Loucy (cell line): ENCODE measurements around the gene DZANK1.
A peak's percentile ranks its signal among the peaks of the same experiment; 100 is the strongest.

Experiments
- H2AFZ ChIP-seq: fragments of 200-600 bp; sonication (generic); 2 replicates; pipeline ENCODE4 v1.6.0; 2016; ENCODE audit warnings: antibody characterized with exemption, mild to moderate bottlenecking, low read length, moderate library complexity
- H3F3A ChIP-seq: fragments of 200-600 bp; 2 replicates; pipeline ENCODE4 v1.6.0; 2016; ENCODE audit warnings: antibody characterized with exemption, low read depth, mild to moderate bottlenecking
- H3K27me3 ChIP-seq: fragments of 200-600 bp; sonication (generic); 2 replicates; pipeline ENCODE4 v1.6.1; 2014; ENCODE audit warnings: low read length, mild to moderate bottlenecking; ENCODE audit not compliant: insufficient read depth, poor library complexity, severe bottlenecking
- H3K36me3 ChIP-seq: fragments of 200-600 bp; sonication (generic); 2 replicates; pipeline ENCODE4 v1.6.1; 2016; ENCODE audit warnings: low read length; ENCODE audit not compliant: insufficient read depth
- H3K4me1 ChIP-seq: fragments of 200-600 bp; sonication (generic); 2 replicates; pipeline ENCODE4 v1.5.1; 2014; ENCODE audit warnings: low read length, mild to moderate bottlenecking; ENCODE audit not compliant: insufficient read depth, poor library complexity, severe bottlenecking
- H3K4me2 ChIP-seq: fragments of 200-600 bp; sonication (generic); 2 replicates; pipeline ENCODE4 v1.6.0; 2014; ENCODE audit warnings: antibody characterized with exemption, low read length, low read depth, mild to moderate bottlenecking; ENCODE audit not compliant: poor library complexity, severe bottlenecking
- H3K4me3 ChIP-seq: fragments of 200-600 bp; sonication (generic); 2 replicates; pipeline ENCODE4 v1.5.1; 2014; ENCODE audit warnings: low read length, mild to moderate bottlenecking, mixed read lengths; ENCODE audit not compliant: poor library complexity, severe bottlenecking
- H3K79me2 ChIP-seq: fragments of 200-600 bp; sonication (generic); 2 replicates; pipeline ENCODE4 v1.6.1; 2014; ENCODE audit warnings: low read length; ENCODE audit not compliant: insufficient read depth
- H3K9ac ChIP-seq: fragments of 200-600 bp; sonication (generic); 2 replicates; pipeline ENCODE4 v1.6.0; 2014; ENCODE audit warnings: mild to moderate bottlenecking, low read depth, low read length, moderate library complexity; ENCODE audit not compliant: poor library complexity, severe bottlenecking
- H3K9me2 ChIP-seq: fragments of 200-600 bp; sonication (generic); replicated peaks from 2 replicates; pipeline ENCODE4 v1.6.1; 2016; ENCODE audit warnings: low read depth, low read length, mixed read lengths
- H3K9me3 ChIP-seq: fragments of 200-600 bp; sonication (generic); 2 replicates; pipeline ENCODE4 v1.6.1; 2014; ENCODE audit warnings: mild to moderate bottlenecking, antibody characterized with exemption, low read length, low read depth; ENCODE audit not compliant: insufficient read depth
- H4K20me1 ChIP-seq: fragments of 200-600 bp; sonication (generic); 2 replicates; pipeline ENCODE4 v1.6.0; 2014; ENCODE audit warnings: antibody characterized with exemption, low read length, mild to moderate bottlenecking; ENCODE audit not compliant: insufficient read depth, poor library complexity, severe bottlenecking
- EZH2phosphoT487 ChIP-seq: fragments of 200-600 bp; IDR thresholded peaks from 2 replicates; pipeline ENCODE4 v1.6.1; 2018; ENCODE audit warnings: antibody characterized with exemption, mild to moderate bottlenecking, moderate library complexity, borderline replicate concordance
- TF ChIP-seq, protein P1 (sequence below): fragments of 200-600 bp; sonication (generic); conservative IDR thresholded peaks from 2 replicates; pipeline ENCODE4 v1.5.1; 2014; ENCODE audit warnings: mild to moderate bottlenecking, antibody characterized with exemption, low read length

Gene DZANK1

DNA sequence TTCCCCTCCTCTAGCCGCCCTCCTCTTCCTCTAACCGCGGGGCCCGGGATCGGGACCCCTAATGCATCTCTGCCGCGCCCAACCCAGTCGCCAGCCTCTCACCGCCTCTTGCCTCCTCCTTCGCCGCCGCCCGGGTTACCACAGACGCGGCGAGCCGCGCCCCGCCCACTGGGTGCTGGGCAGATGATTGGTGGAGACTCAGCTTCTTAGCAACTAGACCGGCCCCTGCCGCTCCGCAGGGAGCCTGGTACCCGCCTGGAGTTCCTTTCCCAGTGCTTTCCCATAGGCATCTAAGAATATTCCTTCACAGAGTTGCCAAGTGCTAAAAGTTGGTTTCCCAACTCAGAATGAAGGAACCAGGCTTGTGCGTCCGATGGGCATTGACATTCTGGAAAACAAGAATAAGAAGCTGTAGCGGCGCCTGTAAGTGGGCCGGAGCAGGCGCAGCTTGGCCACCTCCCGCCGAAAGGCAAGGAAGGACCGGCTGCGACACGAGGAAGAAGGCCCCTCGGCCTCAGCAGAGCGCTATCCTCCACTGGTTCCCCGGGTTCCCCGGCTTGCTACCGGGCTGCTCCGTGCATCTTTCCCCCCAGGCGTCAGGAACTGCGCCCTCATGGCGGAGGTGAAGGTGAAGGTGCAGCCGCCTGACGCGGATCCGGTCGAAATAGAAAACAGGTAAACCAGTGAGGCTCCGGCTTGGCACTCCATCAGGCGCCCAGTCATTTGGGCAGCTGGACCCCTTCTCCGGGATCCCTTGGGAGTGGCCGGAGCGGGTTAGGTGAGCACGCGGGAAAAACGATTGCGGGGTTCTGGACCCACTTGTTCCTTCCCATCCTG lies at the start of gene DZANK1, which contains the start of gene POLR3F:
Gene DZANK1 (minus strand): TSS at position 137 of the 837 bp plus-strand sequence. CDS start 1,672 bp downstream, outside the sequence.
Gene POLR3F (plus strand): TSS at position 497 of the 837 bp plus-strand sequence. CDS start 117 bp downstream, at position 614.
- no peaks in the 10 kb centered on the region for H3K27me3 ChIP-seq
- H3K9me3 ChIP-seq: no peaks in the 10 kb centered on the region
- peak within 1 kb of the TSS; percentile 85 for H2AFZ ChIP-seq
- H3K4me2 ChIP-seq: peak within 1 kb of the TSS; percentile 84
- H3K9me2 ChIP-seq: no peaks in the 10 kb centered on the region
- H3K4me1 ChIP-seq: peaks cover 10% of the 10 kb centered on the region
- H3K4me3 ChIP-seq: peak within 1 kb of the TSS; percentile 94
- peak within 1 kb of the TSS; percentile 85 for H3K9ac ChIP-seq
- no peaks in the 10 kb centered on the region for H3F3A ChIP-seq
- TF ChIP-seq, protein P1, sequence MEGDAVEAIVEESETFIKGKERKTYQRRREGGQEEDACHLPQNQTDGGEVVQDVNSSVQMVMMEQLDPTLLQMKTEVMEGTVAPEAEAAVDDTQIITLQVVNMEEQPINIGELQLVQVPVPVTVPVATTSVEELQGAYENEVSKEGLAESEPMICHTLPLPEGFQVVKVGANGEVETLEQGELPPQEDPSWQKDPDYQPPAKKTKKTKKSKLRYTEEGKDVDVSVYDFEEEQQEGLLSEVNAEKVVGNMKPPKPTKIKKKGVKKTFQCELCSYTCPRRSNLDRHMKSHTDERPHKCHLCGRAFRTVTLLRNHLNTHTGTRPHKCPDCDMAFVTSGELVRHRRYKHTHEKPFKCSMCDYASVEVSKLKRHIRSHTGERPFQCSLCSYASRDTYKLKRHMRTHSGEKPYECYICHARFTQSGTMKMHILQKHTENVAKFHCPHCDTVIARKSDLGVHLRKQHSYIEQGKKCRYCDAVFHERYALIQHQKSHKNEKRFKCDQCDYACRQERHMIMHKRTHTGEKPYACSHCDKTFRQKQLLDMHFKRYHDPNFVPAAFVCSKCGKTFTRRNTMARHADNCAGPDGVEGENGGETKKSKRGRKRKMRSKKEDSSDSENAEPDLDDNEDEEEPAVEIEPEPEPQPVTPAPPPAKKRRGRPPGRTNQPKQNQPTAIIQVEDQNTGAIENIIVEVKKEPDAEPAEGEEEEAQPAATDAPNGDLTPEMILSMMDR: no peak
- TF ChIP-seq EZH2phosphoT487: no peak
- no peaks in the 10 kb centered on the region for H3K36me3 ChIP-seq
- peaks cover 21% of the 10 kb centered on the region for H3K79me2 ChIP-seq
- peaks cover 3% of the 10 kb centered on the region for H4K20me1 ChIP-seq

DNA sequence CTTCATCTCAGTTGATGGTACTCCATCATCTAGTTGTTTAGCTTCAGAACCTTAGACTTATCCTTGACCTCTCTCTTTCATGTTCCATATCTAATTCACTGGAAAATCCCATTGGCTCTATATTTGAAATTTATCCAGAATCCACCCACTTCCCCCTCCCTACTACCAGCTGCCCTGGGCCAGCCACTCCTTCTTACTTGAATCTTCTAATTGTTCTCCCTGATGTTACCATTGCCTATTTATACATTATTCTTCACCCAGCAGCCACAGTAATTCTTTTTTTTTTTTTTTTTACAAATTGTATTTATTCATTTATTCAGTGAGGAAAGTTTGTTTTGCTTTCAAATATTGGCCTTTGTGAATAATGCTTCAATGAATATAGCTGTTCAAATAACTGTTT lies 49.1 kb upstream of the DZANK1 start:
- Histone ChIP-seq H3K9me2 (no peaks in the 10 kb centered on the region), H2AFZ (no peak overlapping the region), H3K4me3 (no peak overlapping the region), H3K9me3 (no peaks in the 10 kb centered on the region), H3K4me2 (no peak overlapping the region), H3K9ac (no peak overlapping the region), H3K36me3 (peaks cover 7% of the 10 kb centered on the region; the same call in 1 of the 2 replicates), H3F3A (no peaks in the 10 kb centered on the region), H3K79me2 (no peaks in the 10 kb centered on the region), H4K20me1 (no peaks in the 10 kb centered on the region), H3K4me1 (peaks cover 5% of the 10 kb centered on the region), H3K27me3 (no peaks in the 10 kb centered on the region)
- TF ChIP-seq EZH2phosphoT487: no peak
- TF ChIP-seq, protein P1: no peak

DNA sequence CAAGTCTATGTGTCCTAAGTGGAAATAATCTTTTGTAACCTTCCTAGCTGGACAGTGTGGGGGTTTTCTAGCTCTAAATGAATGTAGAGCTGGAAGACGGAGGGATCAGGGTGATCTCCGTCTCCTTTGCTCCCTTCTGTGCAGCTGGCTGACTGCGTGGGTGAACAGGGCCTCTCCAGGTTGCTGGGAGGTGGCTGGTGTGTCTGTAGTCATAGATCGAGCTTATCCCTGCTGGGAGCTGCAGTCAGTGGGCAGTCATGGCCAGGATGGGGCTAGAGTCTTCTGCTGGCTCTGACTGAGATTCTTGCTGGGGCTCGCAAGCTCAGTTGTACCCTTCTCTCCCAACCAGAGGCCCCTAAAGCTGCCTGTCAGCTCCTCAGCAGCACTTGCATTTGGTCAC lies 47.3 kb upstream of the DZANK1 start:
- Histone ChIP-seq H3K79me2 (peaks cover 4% of the 10 kb centered on the region), H3K9ac (no peak overlapping the region), H3K4me2 (peak overlapping the region; percentile 35), H2AFZ (no peak overlapping the region), H4K20me1 (peaks cover 2% of the 10 kb centered on the region), H3K9me3 (no peaks in the 10 kb centered on the region), H3K4me3 (no peak overlapping the region), H3K4me1 (peaks cover 10% of the 10 kb centered on the region), H3F3A (no peaks in the 10 kb centered on the region), H3K36me3 (peaks cover 7% of the 10 kb centered on the region; the same call in 1 of the 2 replicates), H3K27me3 (no peaks in the 10 kb centered on the region), H3K9me2 (no peaks in the 10 kb centered on the region)
- no peak for TF ChIP-seq EZH2phosphoT487
- TF ChIP-seq, protein P1: no peak
